ENCODE results near the gene ZNF831.

- TF ChIP-seq CTCF (IDR thresholded peaks at IDR 0.05) (no peak), POLR2A (IDR thresholded peaks at IDR 0.05) (no peak)
Observed at GRCh38 chr20:59135093-59135492, 28.5 kb upstream of the ZNF831 start.
